Kidney epithelial cell (primary cell): ENCODE results near the gene SH3RF3. TPM values are rescaled to one million over a fixed set of nuclear protein-coding genes. Genes with fewer than 3 reads are reported as not detected.

Source experiments
- DNase-seq: peaks from one replicate; pipeline ENCODE4 v3.0.0-alpha.2; 2010; ENCODE audit warnings: low read depth
- H3K27me3 ChIP-seq: 2 replicates; pipeline ENCODE4 v1.6.0; 2011; ENCODE audit warnings: low read length; ENCODE audit not compliant: control insufficient read depth, insufficient read depth
- H3K36me3 ChIP-seq: 2 replicates; pipeline ENCODE4 v1.5.1; 2011; ENCODE audit warnings: low read length; ENCODE audit not compliant: control insufficient read depth, insufficient read depth
- H3K4me3 ChIP-seq: 2 replicates; pipeline ENCODE4 v1.5.1; 2011; ENCODE audit warnings: low read depth, mild to moderate bottlenecking, control low read depth, low read length
- CTCF ChIP-seq: IDR thresholded peaks from 2 replicates; pipeline ENCODE4 v1.5.1; 2011; ENCODE audit warnings: mild to moderate bottlenecking, moderate library complexity, low read length, control low read depth, inconsistent platforms; ENCODE audit not compliant: insufficient read depth, poor library complexity, severe bottlenecking
- total RNA-seq: library from RNA; depleted of rRNA; stranded (reverse); fragments of >200 nt; gene quantifications from 2 replicates; pipeline ENCODE4 v1.2.3, GENCODE V29; 2015

SH3RF3 gene
- total RNA-seq, 1 donor from 2014 or later = 9.6 TPM

GRCh38 chr2:109304731-109305470, 175.9 kb downstream of the SH3RF3 start:
- H3K27me3 ChIP-seq = no peaks in the 10 kb centered on the region
- no peak for DNase-seq
- no peak overlapping the region for H3K4me3 ChIP-seq
- no peak for TF ChIP-seq CTCF
- H3K36me3 ChIP-seq = no peaks in the 10 kb centered on the region

GRCh38 chr2:109305490-109306167, 176.6 kb downstream of the SH3RF3 start:
- Histone ChIP-seq H3K36me3 (no peaks in the 10 kb centered on the region), H3K27me3 (no peaks in the 10 kb centered on the region), H3K4me3 (no peak overlapping the region)
- no peak for DNase-seq
- no peak for TF ChIP-seq CTCF

- no peak for TF ChIP-seq CTCF
- Histone ChIP-seq H3K4me3 (no peak overlapping the region), H3K36me3 (no peaks in the 10 kb centered on the region), H3K27me3 (no peaks in the 10 kb centered on the region)
- DNase-seq = no peak
Measured at GRCh38 chr2:109306190-109306589, 177.2 kb downstream of the SH3RF3 start.

- no peak overlapping the region for H3K4me3 ChIP-seq
- no peaks in the 10 kb centered on the region for H3K27me3 ChIP-seq
- no peaks in the 10 kb centered on the region for H3K36me3 ChIP-seq
- no peak for TF ChIP-seq CTCF
- no peak for DNase-seq
Measured at GRCh38 chr2:109311771-109312170, 182.8 kb downstream of the SH3RF3 start.

GRCh38 chr2:109312902-109313301, 183.9 kb downstream of the SH3RF3 start:
- Histone ChIP-seq H3K36me3 (no peaks in the 10 kb centered on the region), H3K27me3 (peaks cover 2% of the 10 kb centered on the region), H3K4me3 (no peak overlapping the region)
- DNase-seq = no peak
- TF ChIP-seq CTCF = no peak
